Testis (tissue), 2 donors: ENCODE data around the gene C2orf76.

Experiments used
- POLR2A ChIP-seq: fragments of 450-650 bp; IDR thresholded peaks from one replicate; pipeline ENCODE4 v1.6.1; 2017; ENCODE audit warnings: antibody characterized with exemption, mild to moderate bottlenecking, moderate library complexity
- TF ChIP-seq, protein P1 (sequence below), 3 experiments: fragments of 450-650 bp in 2 of 3; fragments of 200-600 bp in 1 of 3; sonication (generic) in 1 of 3; IDR thresholded peaks; one replicate each; pipeline ENCODE4 v1.5.1; 2016 to 2019; ENCODE audit warnings: antibody characterized with exemption in 3 of 3, mild to moderate bottlenecking in 2 of 3, moderate library complexity in 1 of 3

DNA sequence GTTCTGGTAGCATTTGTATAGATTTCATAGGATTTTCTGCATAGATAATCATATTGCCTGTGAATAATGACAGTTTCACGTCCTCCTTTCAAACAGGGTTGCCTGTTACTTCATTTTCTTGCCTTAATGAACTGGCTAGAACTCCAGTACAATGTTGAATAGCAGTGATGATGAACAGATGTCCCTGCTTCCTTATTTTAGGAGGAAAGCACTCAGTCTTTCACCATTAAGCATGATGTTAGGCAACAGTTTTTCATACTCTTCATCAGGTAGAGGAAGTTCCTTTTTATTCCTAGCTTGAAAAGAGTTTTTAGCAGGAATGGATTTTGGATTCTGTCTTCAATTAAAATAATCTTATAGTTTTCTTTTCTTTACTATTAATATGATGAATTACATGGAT, 39.7 kb downstream of the C2orf76 start:
- TF ChIP-seq, protein P1, sequence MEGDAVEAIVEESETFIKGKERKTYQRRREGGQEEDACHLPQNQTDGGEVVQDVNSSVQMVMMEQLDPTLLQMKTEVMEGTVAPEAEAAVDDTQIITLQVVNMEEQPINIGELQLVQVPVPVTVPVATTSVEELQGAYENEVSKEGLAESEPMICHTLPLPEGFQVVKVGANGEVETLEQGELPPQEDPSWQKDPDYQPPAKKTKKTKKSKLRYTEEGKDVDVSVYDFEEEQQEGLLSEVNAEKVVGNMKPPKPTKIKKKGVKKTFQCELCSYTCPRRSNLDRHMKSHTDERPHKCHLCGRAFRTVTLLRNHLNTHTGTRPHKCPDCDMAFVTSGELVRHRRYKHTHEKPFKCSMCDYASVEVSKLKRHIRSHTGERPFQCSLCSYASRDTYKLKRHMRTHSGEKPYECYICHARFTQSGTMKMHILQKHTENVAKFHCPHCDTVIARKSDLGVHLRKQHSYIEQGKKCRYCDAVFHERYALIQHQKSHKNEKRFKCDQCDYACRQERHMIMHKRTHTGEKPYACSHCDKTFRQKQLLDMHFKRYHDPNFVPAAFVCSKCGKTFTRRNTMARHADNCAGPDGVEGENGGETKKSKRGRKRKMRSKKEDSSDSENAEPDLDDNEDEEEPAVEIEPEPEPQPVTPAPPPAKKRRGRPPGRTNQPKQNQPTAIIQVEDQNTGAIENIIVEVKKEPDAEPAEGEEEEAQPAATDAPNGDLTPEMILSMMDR (IDR thresholded peaks at IDR 0.05) = no peak
- no peak for TF ChIP-seq POLR2A
